Caco-2 (cell line): ENCODE measurements around the gene KIAA0753. TPM values are rescaled to one million over a fixed set of nuclear protein-coding genes. Genes with fewer than 3 reads are reported as not detected.

Experiments used
- BruUV-seq: library from RNA; stranded (reverse); fragments of 400-500 nt; replicated peaks from 2 replicates; lab custom pipeline; 2021; lab: Mats Ljungman, UMichigan
- CTCF ChIA-PET: fragments of 300-600 bp; sonication (Branson Sonifier 250); formaldehyde crosslinking; loops from one replicate; lab custom pipeline; 2022; ENCODE audit warnings: antibody characterized with exemption; lab: Charles Lee
- POLR2A ChIA-PET: fragments of 300-600 bp; sonication (Branson Sonifier 250); formaldehyde crosslinking; loops from one replicate; lab custom pipeline; 2022; ENCODE audit warnings: antibody characterized with exemption; lab: Charles Lee
- DNase-seq, 2 experiments: peaks; one replicate each; pipeline versions ENCODE4 v3.0.0 to v3.0.0-alpha.2; 2020 to 2022
- H3K27me3 ChIP-seq: replicated peaks from 2 replicates; pipeline ENCODE4 v1.6.0; 2011; ENCODE audit warnings: low read length; ENCODE audit not compliant: control insufficient read depth, insufficient read depth
- H3K36me3 ChIP-seq: 2 replicates; pipeline ENCODE4 v1.5.1; 2011; ENCODE audit warnings: low read length; ENCODE audit not compliant: control insufficient read depth, insufficient read depth
- H3K4me1 ChIP-seq: fragments of 250-450 bp; sonication (Bioruptor Pico); 2 replicates; pipeline ENCODE4 v1.5.1; 2020; ENCODE audit warnings: mild to moderate bottlenecking
- H3K4me3 ChIP-seq: 2 replicates; pipeline ENCODE4 v1.5.1; 2011; ENCODE audit warnings: low read depth, mild to moderate bottlenecking, control low read depth, low read length
- H3K9me3 ChIP-seq: fragments of 250-450 bp; sonication (Bioruptor Pico); 2 replicates; pipeline ENCODE4 v1.5.1; 2020; ENCODE audit warnings: mild to moderate bottlenecking, moderate library complexity
- H3K27ac Mint-ChIP-seq: one replicate; pipeline ENCODE4 v1.8.0; 2022; ENCODE audit warnings: mixed read lengths; ENCODE audit not compliant: unreplicated experiment
- H3K27me3 Mint-ChIP-seq: one replicate; pipeline ENCODE4 v1.8.0; 2022; ENCODE audit warnings: mixed read lengths; ENCODE audit not compliant: insufficient read depth, unreplicated experiment
- H3K36me3 Mint-ChIP-seq: one replicate; pipeline ENCODE4 v1.8.0; 2022; ENCODE audit warnings: mild to moderate bottlenecking, mixed read lengths; ENCODE audit not compliant: insufficient read depth, unreplicated experiment
- H3K4me1 Mint-ChIP-seq: one replicate; pipeline ENCODE4 v1.8.0; 2022; ENCODE audit warnings: low read depth, mixed read lengths; ENCODE audit not compliant: unreplicated experiment
- H3K4me3 Mint-ChIP-seq: one replicate; pipeline ENCODE4 v1.8.0; 2022; ENCODE audit warnings: mild to moderate bottlenecking, moderate library complexity, mixed read lengths; ENCODE audit not compliant: unreplicated experiment
- H3K9me3 Mint-ChIP-seq: one replicate; pipeline ENCODE4 v1.8.0; 2022; ENCODE audit warnings: mixed read lengths; ENCODE audit not compliant: unreplicated experiment
- CTCF ChIP-seq, 2 experiments: fragments of 200-600 bp in 1 of 2; IDR thresholded peaks; 1 replicate in 1 of 2; 2 replicates in 1 of 2; pipeline versions ENCODE4 v1.5.1 to v1.8.0; 2011 to 2022; ENCODE audit warnings: antibody characterized with exemption in 1 of 2, control low read depth in 1 of 2, inconsistent platforms in 1 of 2, low read depth in 1 of 2, low read length in 1 of 2, mild to moderate bottlenecking in 1 of 2, moderate library complexity in 1 of 2; ENCODE audit not compliant: insufficient read depth in 1 of 2, severe bottlenecking in 1 of 2, unreplicated experiment in 1 of 2
- intact Hi-C: fragments of 100-400 bp; cut with micrococcal nuclease; formaldehyde crosslinking; loops from one replicate; pipeline ENCODE4 v1.10.0; 2022; ENCODE audit not compliant: unreplicated experiment
- total RNA-seq: library from RNA; stranded (reverse); gene quantifications from 2 replicates; pipeline ENCODE4 v1.2.3, GENCODE V29; 2022

Gene KIAA0753
- total RNA-seq, 1 experiment from 2014 or later = 7.7 TPM

- H3K9me3 ChIP-seq = no peaks in the 10 kb centered on the region
- no peaks in the 10 kb centered on the region for H3K27me3 ChIP-seq
- no peak for DNase-seq
- no TSS peak for BruUV-seq
- CTCF ChIA-PET = no interaction called here
- intact Hi-C loops = no loop called here
- Mint-ChIP-seq H3K4me1 (no peaks in the 10 kb centered on the region), H3K4me3 (no peak overlapping the region), H3K36me3 (no peaks in the 10 kb centered on the region), H3K27ac (no peak overlapping the region), H3K9me3 (no peaks in the 10 kb centered on the region), H3K27me3 (no peaks in the 10 kb centered on the region)
- no peak overlapping the region for H3K4me3 ChIP-seq
- TF ChIP-seq CTCF (IDR thresholded peaks at IDR 0.05; ENCODE audit: insufficient read depth in 1 of 2, low read depth in 1 of 2, low read length in 1 of 2, severe bottlenecking in 1 of 2, unreplicated experiment in 1 of 2) = no peak
- H3K4me1 ChIP-seq = no peaks in the 10 kb centered on the region
- POLR2A ChIA-PET = no interaction called here
- no peaks in the 10 kb centered on the region for H3K36me3 ChIP-seq
Measured at GRCh38 chr17:6551869-6552531, 88.5 kb downstream of the KIAA0753 start.

- CTCF ChIA-PET = no interaction called here
- no peaks in the 10 kb centered on the region for H3K27me3 Mint-ChIP-seq
- H3K36me3 ChIP-seq = no peaks in the 10 kb centered on the region
- H3K4me1 Mint-ChIP-seq = no peaks in the 10 kb centered on the region
- DNase-seq = no peak
- BruUV-seq = no TSS peak
- H3K4me3 Mint-ChIP-seq = no peak overlapping the region
- H3K36me3 Mint-ChIP-seq = no peaks in the 10 kb centered on the region
- POLR2A ChIA-PET = no interaction called here
- H3K27me3 ChIP-seq = no peaks in the 10 kb centered on the region
- no peaks in the 10 kb centered on the region for H3K9me3 ChIP-seq
- intact Hi-C loops = no loop called here
- H3K4me1 ChIP-seq = no peaks in the 10 kb centered on the region
- TF ChIP-seq CTCF (IDR thresholded peaks at IDR 0.05; ENCODE audit: insufficient read depth in 1 of 2, low read depth in 1 of 2, low read length in 1 of 2, severe bottlenecking in 1 of 2, unreplicated experiment in 1 of 2) = no peak
- H3K9me3 Mint-ChIP-seq = no peaks in the 10 kb centered on the region
- no peak overlapping the region for H3K4me3 ChIP-seq
- H3K27ac Mint-ChIP-seq = no peak overlapping the region
Measured at GRCh38 chr17:6551356-6551755, 89.2 kb downstream of the KIAA0753 start.

- CTCF ChIA-PET = interaction anchor here (1.1 kb wide), 1 partner anchor 76 kb away, joined by 4 read pairs; no protein-coding TSS in a partner anchor
- no peaks in the 10 kb centered on the region for H3K4me1 Mint-ChIP-seq
- no peak overlapping the region for H3K27ac Mint-ChIP-seq
- intact Hi-C loops = no loop called here
- no peaks in the 10 kb centered on the region for H3K36me3 ChIP-seq
- H3K27me3 ChIP-seq = no peaks in the 10 kb centered on the region
- TF ChIP-seq CTCF (IDR thresholded peaks at IDR 0.05; ENCODE audit: insufficient read depth in 1 of 2, low read depth in 1 of 2, low read length in 1 of 2, severe bottlenecking in 1 of 2, unreplicated experiment in 1 of 2) = no peak
- no peak overlapping the region for H3K4me3 Mint-ChIP-seq
- no peaks in the 10 kb centered on the region for H3K9me3 ChIP-seq
- no peak overlapping the region for H3K4me3 ChIP-seq
- BruUV-seq = no TSS peak
- H3K4me1 ChIP-seq = no peaks in the 10 kb centered on the region
- no peak for DNase-seq
- no peaks in the 10 kb centered on the region for H3K27me3 Mint-ChIP-seq
- POLR2A ChIA-PET = no interaction called here
- H3K9me3 Mint-ChIP-seq = no peaks in the 10 kb centered on the region
- H3K36me3 Mint-ChIP-seq = no peaks in the 10 kb centered on the region
Measured at GRCh38 chr17:6549384-6550036, 91.0 kb downstream of the KIAA0753 start.
